ENCODE measurements around the gene WDTC1. TPM values are rescaled to one million over a fixed set of nuclear protein-coding genes. Genes with fewer than 3 reads are reported as not detected.

The WDTC1 gene
- total and polyA plus RNA-seq, 2 donors = 10.8 to 19.2 TPM

DNA sequence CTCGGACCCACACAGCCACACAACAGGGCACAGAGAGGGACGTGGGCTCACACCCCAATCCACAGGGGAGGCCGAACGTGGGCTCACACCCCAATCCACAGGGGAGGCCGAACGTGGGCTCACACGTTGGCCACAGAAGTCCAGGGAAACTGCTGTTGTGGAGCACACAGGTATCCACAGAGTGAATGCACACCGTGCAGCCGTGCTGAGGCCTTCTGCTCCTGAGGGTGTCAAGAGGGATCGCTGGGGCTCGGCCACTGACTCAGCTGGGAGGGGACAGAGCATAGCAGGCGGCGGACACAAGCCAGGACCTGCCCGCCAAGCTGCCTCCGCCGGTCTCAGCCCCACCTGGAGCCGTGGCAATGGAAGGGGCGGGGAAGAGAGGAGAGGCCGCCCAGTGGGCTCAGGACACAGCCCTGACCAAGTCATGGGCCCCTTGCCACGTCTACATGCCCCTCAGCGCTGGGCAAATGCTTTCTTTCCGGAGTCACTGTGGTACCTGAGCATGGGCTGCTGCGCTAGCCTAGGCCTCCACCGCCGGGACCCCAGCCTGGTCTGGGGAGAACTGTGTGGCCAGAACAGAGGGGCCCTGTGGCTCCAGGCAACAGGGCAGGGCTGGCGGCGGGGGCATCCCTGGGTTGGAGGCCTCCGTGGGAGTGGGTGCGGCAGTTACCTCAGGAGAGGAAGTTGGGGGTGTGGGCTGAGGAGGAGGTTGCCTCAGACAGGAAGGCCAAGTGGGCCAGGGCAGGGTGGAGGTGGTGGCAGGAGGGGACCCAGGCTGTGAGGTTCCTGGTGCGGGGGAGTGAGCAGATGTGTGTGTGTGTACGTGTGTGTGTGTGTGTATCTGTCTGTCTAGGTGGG is 108.6 kb downstream of the WDTC1 start:
- H3K27ac ChIP-seq (ENCODE audit: low read depth in 1 of 2, low read length in 1 of 2) = peak overlapping the region; percentile 92 to 97
- H3K4me1 ChIP-seq (ENCODE audit: control insufficient read depth in 2 of 2, insufficient read depth in 2 of 2, low read length in 2 of 2) = peaks cover 30 to 66% of the 10 kb centered on the region in 2 donors
- H3K9me3 ChIP-seq (ENCODE audit: control insufficient read depth in 2 of 2, insufficient read depth in 1 of 2, low read length in 1 of 2) = peaks cover 0 to 3% of the 10 kb centered on the region in 2 donors
- no peaks in the 10 kb centered on the region for H3K27me3 ChIP-seq (ENCODE audit: control insufficient read depth in 2 of 2, insufficient read depth in 1 of 2, low read length in 1 of 2)
- H3K4me3 ChIP-seq (ENCODE audit: low read length in 2 of 2) = peak overlapping the region; percentile 57 to 70
- peak in 4 of 9 donors; percentile 75 to 91 (median 80) for DNase-seq (ENCODE audit: low read depth in 6 of 9, low spot score in 9 of 9)
- peaks cover 9 to 22% of the 10 kb centered on the region in 2 donors for H3K36me3 ChIP-seq (ENCODE audit: control insufficient read depth in 2 of 2, insufficient read depth in 2 of 2, low read length in 1 of 2)
- 10% methylated on average over 31 of the region's 31 CpGs for WGBS

DNA sequence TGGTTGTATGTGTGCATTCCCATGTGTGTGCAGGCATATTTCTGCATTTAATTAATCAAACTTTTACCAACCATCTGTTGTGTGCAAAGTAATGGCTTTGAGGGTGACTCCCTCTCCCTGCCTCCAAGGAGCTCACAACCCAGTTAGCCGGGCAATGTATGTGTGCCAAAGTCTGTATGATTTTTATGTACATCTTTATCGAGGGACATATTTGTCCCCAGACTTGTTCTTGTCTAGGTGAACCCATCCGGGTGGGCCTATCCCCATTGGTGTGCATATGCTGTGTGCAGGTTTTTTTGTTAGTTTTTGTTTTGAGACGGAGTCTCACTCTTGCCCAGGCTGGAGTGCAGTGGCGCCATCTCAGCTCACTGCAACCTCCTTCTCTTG is 109.2 kb downstream of the WDTC1 start:
- no peaks in the 10 kb centered on the region for H3K27me3 ChIP-seq (ENCODE audit: control insufficient read depth in 2 of 2, insufficient read depth in 1 of 2, low read length in 1 of 2)
- H3K36me3 ChIP-seq (ENCODE audit: control insufficient read depth in 2 of 2, insufficient read depth in 2 of 2, low read length in 1 of 2) = peaks cover 9 to 19% of the 10 kb centered on the region in 2 donors
- DNase-seq (ENCODE audit: low read depth in 6 of 9, low spot score in 9 of 9) = no peak
- H3K4me3 ChIP-seq (ENCODE audit: low read length in 2 of 2) = peak overlapping the region; percentile 57 to 70
- peaks cover 30 to 67% of the 10 kb centered on the region in 2 donors for H3K4me1 ChIP-seq (ENCODE audit: control insufficient read depth in 2 of 2, insufficient read depth in 2 of 2, low read length in 2 of 2)
- 33% methylated on average over 5 of the region's 5 CpGs for WGBS
- peaks cover 0 to 3% of the 10 kb centered on the region in 2 donors for H3K9me3 ChIP-seq (ENCODE audit: control insufficient read depth in 2 of 2, insufficient read depth in 1 of 2, low read length in 1 of 2)
- H3K27ac ChIP-seq (ENCODE audit: low read depth in 1 of 2, low read length in 1 of 2) = peak overlapping the region; percentile 92 to 97

DNA sequence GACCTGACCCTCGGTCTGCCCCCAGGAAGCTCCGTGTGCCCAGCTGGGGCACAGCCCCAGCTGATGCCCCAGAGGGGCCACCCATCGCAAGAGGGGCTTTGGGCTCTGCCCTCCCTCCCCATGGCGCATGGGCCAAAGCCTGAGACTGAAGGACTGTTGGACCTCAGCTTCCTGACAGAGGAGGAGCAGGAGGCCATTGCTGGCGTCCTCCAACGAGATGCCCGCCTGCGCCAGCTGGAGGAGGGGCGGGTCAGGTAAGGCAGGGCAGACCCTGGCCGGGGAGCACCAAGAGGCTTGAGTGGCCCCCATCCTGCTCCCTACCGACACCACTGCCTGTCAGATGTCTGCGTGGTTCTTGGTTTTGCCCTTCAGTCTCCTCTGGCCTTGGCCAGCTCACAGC is 110.8 kb downstream of the WDTC1 start:
- Histone ChIP-seq H3K27me3 (ENCODE audit: control insufficient read depth in 2 of 2, insufficient read depth in 1 of 2, low read length in 1 of 2) (peaks cover 0 to 11% of the 10 kb centered on the region in 2 donors), H3K36me3 (ENCODE audit: control insufficient read depth in 2 of 2, insufficient read depth in 2 of 2, low read length in 1 of 2) (peaks cover 9 to 16% of the 10 kb centered on the region in 2 donors), H3K9me3 (ENCODE audit: control insufficient read depth in 2 of 2, insufficient read depth in 1 of 2, low read length in 1 of 2) (peaks cover 0 to 3% of the 10 kb centered on the region in 2 donors), H3K4me3 (ENCODE audit: low read length in 2 of 2) (no peak overlapping the region), H3K27ac (ENCODE audit: low read depth in 1 of 2, low read length in 1 of 2) (peak overlapping the region in 1 of 2 donors; percentile 26), H3K4me1 (ENCODE audit: control insufficient read depth in 2 of 2, insufficient read depth in 2 of 2, low read length in 2 of 2) (peaks cover 30 to 65% of the 10 kb centered on the region in 2 donors)
- 98% methylated on average over 12 of the region's 12 CpGs for WGBS
- no peak for DNase-seq (ENCODE audit: low read depth in 6 of 9, low spot score in 9 of 9)

DNA sequence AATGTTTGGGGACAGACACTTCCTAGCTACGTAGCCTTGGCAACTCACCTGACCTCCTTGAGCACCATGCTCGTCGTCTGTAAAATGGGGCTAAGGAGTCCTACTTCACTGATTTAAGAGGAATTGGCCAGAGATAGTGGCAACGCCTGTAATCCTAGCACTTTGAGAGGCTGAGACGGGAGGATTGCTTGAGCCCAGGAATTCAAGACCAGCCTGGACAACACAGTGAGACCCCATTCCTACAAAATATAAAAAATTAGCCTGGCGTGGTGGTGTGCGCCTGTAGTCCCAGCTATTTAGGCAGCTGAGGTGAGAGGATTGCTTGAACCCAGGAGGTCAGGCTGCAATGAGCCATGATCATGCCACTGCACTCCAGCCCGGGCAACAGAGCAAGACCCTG is 111.9 kb downstream of the WDTC1 start:
- Histone ChIP-seq H3K9me3 (ENCODE audit: control insufficient read depth in 2 of 2, insufficient read depth in 1 of 2, low read length in 1 of 2) (peaks cover 0 to 3% of the 10 kb centered on the region in 2 donors), H3K4me1 (ENCODE audit: control insufficient read depth in 2 of 2, insufficient read depth in 2 of 2, low read length in 2 of 2) (peaks cover 26 to 54% of the 10 kb centered on the region in 2 donors), H3K4me3 (ENCODE audit: low read length in 2 of 2) (no peak overlapping the region), H3K36me3 (ENCODE audit: control insufficient read depth in 2 of 2, insufficient read depth in 2 of 2, low read length in 1 of 2) (peaks cover 11 to 21% of the 10 kb centered on the region in 2 donors), H3K27me3 (ENCODE audit: control insufficient read depth in 2 of 2, insufficient read depth in 1 of 2, low read length in 1 of 2) (peaks cover 0 to 20% of the 10 kb centered on the region in 2 donors), H3K27ac (ENCODE audit: low read depth in 1 of 2, low read length in 1 of 2) (no peak overlapping the region)
- DNase-seq (ENCODE audit: low read depth in 6 of 9, low spot score in 9 of 9) = no peak
- 97% methylated on average over 8 of the region's 8 CpGs for WGBS

DNA sequence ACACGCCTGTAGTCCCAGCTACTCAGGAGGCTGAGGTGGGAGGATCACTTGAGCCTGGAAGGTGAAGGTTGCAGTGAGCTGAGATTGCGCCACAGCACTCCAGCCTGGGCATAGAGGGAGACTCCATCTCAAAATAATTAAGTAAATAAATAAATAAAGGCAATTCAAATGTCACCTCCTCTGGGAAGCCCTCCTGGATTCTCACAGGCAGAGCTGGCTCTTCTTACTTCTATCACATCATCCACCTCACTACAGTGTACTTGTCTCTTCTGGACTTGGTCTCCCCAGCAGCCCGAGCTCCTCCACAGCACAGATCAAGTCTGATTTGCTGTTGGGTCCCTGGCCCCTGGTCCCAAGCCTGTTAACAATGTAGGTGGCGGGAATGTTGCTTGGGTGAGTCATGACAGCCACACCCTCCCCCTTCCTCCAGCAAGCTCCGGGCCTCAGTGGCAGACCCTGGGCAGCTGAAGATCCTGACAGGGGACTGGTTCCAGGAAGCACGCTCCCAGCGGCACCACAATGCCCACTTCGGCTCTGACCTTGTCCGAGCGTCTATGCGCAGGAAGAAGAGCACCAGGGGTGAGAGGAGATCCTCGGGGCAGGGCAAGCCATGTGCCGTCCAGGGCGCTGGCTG is 112.7 kb downstream of the WDTC1 start:
- Histone ChIP-seq H3K27ac (ENCODE audit: low read depth in 1 of 2, low read length in 1 of 2) (no peak overlapping the region), H3K9me3 (ENCODE audit: control insufficient read depth in 2 of 2, insufficient read depth in 1 of 2, low read length in 1 of 2) (peaks cover 0 to 3% of the 10 kb centered on the region in 2 donors), H3K27me3 (ENCODE audit: control insufficient read depth in 2 of 2, insufficient read depth in 1 of 2, low read length in 1 of 2) (peaks cover 0 to 20% of the 10 kb centered on the region in 2 donors), H3K4me3 (ENCODE audit: low read length in 2 of 2) (no peak overlapping the region), H3K4me1 (ENCODE audit: control insufficient read depth in 2 of 2, insufficient read depth in 2 of 2, low read length in 2 of 2) (peaks cover 21 to 47% of the 10 kb centered on the region in 2 donors), H3K36me3 (ENCODE audit: control insufficient read depth in 2 of 2, insufficient read depth in 2 of 2, low read length in 1 of 2) (peaks cover 11 to 24% of the 10 kb centered on the region in 2 donors)
- no peak for DNase-seq (ENCODE audit: low read depth in 6 of 9, low spot score in 9 of 9)
- WGBS = 95% methylated on average over 14 of the region's 14 CpGs

DNA sequence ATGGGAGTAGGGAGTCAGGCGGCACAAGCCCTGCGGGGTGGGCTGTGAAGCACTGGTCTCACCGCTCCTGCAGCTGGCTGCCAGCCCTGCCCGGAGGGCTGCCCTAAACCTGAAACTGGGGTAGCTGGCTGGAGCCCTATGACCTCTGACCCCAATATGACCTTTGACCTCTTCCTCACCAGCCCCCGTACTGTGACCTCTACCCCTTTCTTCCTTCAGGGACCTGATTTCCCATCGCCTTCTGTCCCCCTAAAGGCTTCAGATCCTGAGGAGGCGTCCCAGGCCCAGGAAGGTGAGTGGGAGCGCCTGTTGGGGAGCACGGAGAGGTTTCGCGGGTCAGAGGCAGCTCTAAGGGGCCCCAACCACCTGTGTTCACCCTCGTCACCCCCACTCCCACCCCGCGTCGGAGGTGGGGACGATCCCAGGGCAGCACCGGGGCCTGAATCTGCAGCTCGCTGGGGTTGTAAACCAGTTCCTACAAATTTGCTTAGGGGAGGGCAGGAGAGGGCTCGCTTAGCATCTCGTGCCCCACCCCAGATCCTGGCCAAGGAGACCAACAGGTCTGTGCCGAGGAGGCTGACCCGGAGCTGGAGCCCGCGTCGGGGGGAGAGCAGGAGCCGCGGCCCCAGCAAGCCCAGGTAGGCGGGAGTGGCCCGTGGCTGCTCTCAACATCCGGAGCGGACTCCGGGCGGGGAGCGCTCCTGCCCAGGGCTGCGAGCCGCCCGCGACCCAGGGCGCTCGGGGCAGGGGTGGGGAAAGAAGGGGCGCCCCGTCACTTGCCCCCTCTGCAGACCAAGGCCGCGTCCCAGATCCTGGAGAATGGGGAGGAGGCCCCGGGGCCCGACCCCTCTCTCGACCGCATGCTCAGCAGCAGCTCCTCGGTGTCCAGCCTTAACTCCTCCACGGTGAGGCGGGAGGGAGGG is 114.7 kb downstream of the WDTC1 start:
- Histone ChIP-seq H3K4me1 (ENCODE audit: control insufficient read depth in 2 of 2, insufficient read depth in 2 of 2, low read length in 2 of 2) (peaks cover 5 to 27% of the 10 kb centered on the region in 2 donors), H3K9me3 (ENCODE audit: control insufficient read depth in 2 of 2, insufficient read depth in 1 of 2, low read length in 1 of 2) (no peaks in the 10 kb centered on the region), H3K4me3 (ENCODE audit: low read length in 2 of 2) (peak overlapping the region; percentile 35 to 42), H3K36me3 (ENCODE audit: control insufficient read depth in 2 of 2, insufficient read depth in 2 of 2, low read length in 1 of 2) (peaks cover 11 to 33% of the 10 kb centered on the region in 2 donors), H3K27ac (ENCODE audit: low read depth in 1 of 2, low read length in 1 of 2) (no peak overlapping the region), H3K27me3 (ENCODE audit: control insufficient read depth in 2 of 2, insufficient read depth in 1 of 2, low read length in 1 of 2) (peaks cover 0 to 20% of the 10 kb centered on the region in 2 donors)
- 59% methylated on average over 51 of the region's 51 CpGs for WGBS
- DNase-seq (ENCODE audit: low read depth in 6 of 9, low spot score in 9 of 9) = peak in 3 of 9 donors; percentile 40 to 64 (median 44)

DNA sequence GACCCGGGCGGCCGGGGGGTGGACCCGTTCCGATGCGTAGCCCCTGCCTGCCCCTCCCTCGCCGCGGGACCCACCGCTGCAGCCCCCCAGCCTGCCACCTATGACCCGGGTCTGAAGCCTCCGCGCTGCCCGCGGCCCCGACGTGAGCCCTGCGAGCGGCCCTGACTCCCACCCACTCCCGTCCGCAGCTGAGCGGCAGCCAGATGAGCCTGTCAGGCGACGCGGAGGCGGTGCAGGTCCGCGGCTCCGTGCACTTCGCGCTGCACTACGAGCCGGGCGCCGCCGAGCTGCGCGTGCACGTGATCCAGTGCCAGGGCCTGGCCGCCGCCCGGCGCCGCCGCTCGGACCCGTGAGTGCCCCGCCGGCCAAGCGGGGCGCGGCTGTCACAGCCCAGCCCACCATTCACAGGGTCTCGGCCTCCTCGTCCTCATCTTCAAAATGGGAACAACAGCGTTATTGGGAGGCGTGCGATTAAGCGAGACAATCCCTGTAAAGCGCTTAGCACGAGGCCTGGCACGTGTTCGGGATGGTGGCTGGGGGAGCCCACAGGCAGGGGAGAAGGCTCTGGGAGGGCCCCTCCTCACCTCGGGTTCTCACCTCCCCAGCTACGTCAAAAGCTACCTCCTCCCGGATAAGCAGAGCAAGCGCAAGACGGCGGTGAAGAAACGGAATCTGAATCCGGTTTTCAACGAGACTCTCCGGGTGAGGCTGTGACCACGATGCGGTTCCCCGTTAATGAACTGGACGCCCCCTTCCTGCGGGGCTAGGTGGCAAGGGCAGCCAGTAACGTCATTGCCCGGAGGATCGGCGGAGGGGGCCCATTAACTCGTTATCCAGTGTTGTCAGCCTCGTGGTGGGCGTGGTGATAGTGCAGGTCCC is 115.6 kb downstream of the WDTC1 start:
- Histone ChIP-seq H3K4me1 (ENCODE audit: control insufficient read depth in 2 of 2, insufficient read depth in 2 of 2, low read length in 2 of 2) (peaks cover 5 to 18% of the 10 kb centered on the region in 2 donors), H3K9me3 (ENCODE audit: control insufficient read depth in 2 of 2, insufficient read depth in 1 of 2, low read length in 1 of 2) (no peaks in the 10 kb centered on the region), H3K4me3 (ENCODE audit: low read length in 2 of 2) (peak overlapping the region; percentile 35 to 42), H3K36me3 (ENCODE audit: control insufficient read depth in 2 of 2, insufficient read depth in 2 of 2, low read length in 1 of 2) (peaks cover 11 to 33% of the 10 kb centered on the region in 2 donors), H3K27me3 (ENCODE audit: control insufficient read depth in 2 of 2, insufficient read depth in 1 of 2, low read length in 1 of 2) (peaks cover 0 to 20% of the 10 kb centered on the region in 2 donors), H3K27ac (ENCODE audit: low read depth in 1 of 2, low read length in 1 of 2) (no peak overlapping the region)
- DNase-seq (ENCODE audit: low read depth in 6 of 9, low spot score in 9 of 9) = peak in 1 of 9 donors; percentile 32
- WGBS = 85% methylated on average over 84 of the region's 84 CpGs
